Neural crest cell (in vitro differentiated cells): ENCODE measurements around the gene LDB3. TPM values are rescaled to one million over a fixed set of nuclear protein-coding genes. Genes with fewer than 3 reads are reported as not detected.

Experiments used
- DNase-seq: peaks from one replicate; pipeline ENCODE4 v3.0.0; 2021; ENCODE audit warnings: low read depth, mixed read lengths, low spot score
- H3K27ac Mint-ChIP-seq: one replicate; pipeline ENCODE4 v1.8.0; 2021; ENCODE audit warnings: mild to moderate bottlenecking, mixed read lengths; ENCODE audit not compliant: unreplicated experiment
- H3K27me3 Mint-ChIP-seq: 2 replicates; pipeline ENCODE4 v1.8.0; 2021; ENCODE audit warnings: low read depth, mild to moderate bottlenecking, mixed read lengths
- H3K36me3 Mint-ChIP-seq: 2 replicates; pipeline ENCODE4 v1.8.0; 2021; ENCODE audit warnings: low read depth, mild to moderate bottlenecking, mixed read lengths
- H3K4me1 Mint-ChIP-seq: 2 replicates; pipeline ENCODE4 v1.8.0; 2021; ENCODE audit warnings: mixed read lengths
- H3K4me3 Mint-ChIP-seq: one replicate; pipeline ENCODE4 v1.8.0; 2021; ENCODE audit warnings: mild to moderate bottlenecking, mixed read lengths
- H3K9me3 Mint-ChIP-seq: 2 replicates; pipeline ENCODE4 v1.8.0; 2021; ENCODE audit warnings: mixed read lengths
- total RNA-seq: library from RNA; stranded (reverse); gene quantifications from 2 replicates; pipeline ENCODE4 v1.2.1, GENCODE V29; 2021
- TF ChIP-seq, protein P1 (sequence below): fragments of 200-600 bp; sonication (generic); conservative IDR thresholded peaks from 2 replicates; pipeline ENCODE4 v1.5.0; 2021; ENCODE audit warnings: antibody characterized with exemption, mild to moderate bottlenecking

Gene LDB3
- total RNA-seq, 1 donor from 2014 or later = 0.56 TPM

DNA sequence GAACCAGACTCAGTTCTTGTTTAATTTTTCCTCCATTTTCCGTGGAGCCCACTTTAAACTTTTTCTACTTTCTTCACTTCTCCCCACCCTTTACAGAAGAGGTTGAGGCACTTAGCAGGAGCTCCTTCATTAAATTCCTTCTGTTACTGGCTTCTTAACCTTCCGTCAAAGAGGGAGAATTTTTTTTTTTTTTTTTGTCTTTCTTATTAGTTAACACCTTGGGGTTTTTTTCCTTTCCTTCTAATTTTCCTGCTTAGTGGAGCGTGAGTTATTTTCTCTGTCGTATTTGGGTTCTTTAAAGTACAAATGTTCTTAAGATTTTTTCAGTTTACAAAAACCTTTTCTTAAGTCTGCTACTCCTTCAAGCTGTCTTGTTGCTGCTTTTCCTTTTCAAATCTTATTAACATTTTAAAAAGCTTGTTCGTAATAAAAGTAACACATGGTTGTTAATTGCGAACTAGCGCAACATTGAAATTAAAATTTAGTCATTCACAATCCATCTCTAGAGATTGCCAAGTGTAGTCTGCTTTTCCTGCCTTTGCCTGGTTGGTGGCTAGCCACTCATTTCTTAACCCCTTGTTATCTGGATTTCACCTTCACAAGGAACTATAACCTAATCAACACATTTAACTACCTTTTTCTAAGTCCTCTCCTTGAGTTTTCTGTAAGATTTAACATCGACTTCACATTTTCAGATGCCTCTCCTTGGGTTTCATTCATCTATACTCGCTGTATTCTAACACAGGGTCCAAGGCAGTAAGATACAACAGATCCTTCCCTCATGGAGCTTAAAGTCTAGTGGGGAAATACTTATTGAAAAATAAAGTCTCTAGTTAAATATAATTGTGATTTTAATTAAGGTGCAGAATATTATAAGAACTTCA lies 90.1 kb downstream of the LDB3 start:
- no peak for DNase-seq
- no peaks in the 10 kb centered on the region for H3K27me3 Mint-ChIP-seq
- peak overlapping the region; percentile 98 for H3K4me3 Mint-ChIP-seq
- peaks cover 61% of the 10 kb centered on the region for H3K4me1 Mint-ChIP-seq
- H3K27ac Mint-ChIP-seq = peak overlapping the region; percentile 84
- TF ChIP-seq, protein P1, sequence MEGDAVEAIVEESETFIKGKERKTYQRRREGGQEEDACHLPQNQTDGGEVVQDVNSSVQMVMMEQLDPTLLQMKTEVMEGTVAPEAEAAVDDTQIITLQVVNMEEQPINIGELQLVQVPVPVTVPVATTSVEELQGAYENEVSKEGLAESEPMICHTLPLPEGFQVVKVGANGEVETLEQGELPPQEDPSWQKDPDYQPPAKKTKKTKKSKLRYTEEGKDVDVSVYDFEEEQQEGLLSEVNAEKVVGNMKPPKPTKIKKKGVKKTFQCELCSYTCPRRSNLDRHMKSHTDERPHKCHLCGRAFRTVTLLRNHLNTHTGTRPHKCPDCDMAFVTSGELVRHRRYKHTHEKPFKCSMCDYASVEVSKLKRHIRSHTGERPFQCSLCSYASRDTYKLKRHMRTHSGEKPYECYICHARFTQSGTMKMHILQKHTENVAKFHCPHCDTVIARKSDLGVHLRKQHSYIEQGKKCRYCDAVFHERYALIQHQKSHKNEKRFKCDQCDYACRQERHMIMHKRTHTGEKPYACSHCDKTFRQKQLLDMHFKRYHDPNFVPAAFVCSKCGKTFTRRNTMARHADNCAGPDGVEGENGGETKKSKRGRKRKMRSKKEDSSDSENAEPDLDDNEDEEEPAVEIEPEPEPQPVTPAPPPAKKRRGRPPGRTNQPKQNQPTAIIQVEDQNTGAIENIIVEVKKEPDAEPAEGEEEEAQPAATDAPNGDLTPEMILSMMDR = no peak
- peaks cover 9% of the 10 kb centered on the region for H3K36me3 Mint-ChIP-seq
- H3K9me3 Mint-ChIP-seq = peaks cover 2% of the 10 kb centered on the region

DNA sequence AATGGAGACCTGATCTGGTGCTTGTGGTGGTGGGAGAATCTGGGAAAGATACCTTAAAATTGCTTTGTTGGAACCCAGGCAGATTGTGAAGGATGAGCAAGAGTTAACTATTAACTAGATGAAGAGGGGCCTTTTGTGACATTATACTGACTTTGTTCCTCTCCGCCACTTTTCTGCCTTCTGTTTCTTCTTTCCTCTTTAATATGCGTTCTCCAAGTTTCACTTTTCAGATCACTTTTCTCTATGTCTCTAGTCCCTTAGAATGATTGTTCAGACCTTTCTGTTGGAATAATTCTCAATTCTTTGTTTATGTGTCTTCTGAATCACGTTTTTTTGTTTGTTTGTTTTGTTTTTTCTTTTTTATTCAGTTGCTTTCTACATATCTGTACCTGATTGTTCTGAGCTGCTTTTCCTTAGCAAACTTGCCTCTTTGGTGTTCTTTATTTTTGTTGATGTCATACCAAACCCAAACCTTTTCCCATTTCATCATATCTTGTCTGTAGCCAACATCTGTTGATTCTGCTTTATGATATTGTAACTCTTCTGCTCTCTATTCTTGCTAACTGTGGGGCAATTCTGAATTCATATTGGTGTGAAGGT lies 90.9 kb downstream of the LDB3 start:
- peaks cover 2% of the 10 kb centered on the region for H3K9me3 Mint-ChIP-seq

DNA sequence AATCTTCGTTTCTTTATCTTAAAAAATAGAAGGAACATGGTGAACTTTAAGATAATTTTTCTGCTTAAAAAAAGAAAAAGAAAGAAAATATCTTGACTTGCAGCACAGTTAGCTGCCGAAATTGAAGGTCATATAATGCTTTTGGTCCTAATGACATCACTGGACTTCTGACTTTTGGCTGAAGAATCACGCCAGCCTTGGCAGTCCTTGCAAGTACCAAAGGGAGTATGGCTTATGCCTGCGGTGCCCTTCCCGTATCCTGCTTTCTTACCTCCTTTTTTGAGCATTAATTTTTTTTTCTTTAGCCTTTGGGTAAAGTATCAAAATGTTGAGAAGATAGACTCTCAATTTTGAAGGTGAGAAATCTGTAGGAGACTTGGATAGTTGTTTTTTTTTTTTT lies 95.1 kb downstream of the LDB3 start:
- peaks cover 2% of the 10 kb centered on the region for H3K9me3 Mint-ChIP-seq
- no peak overlapping the region for H3K27ac Mint-ChIP-seq
- H3K4me1 Mint-ChIP-seq = peaks cover 55% of the 10 kb centered on the region
- no peaks in the 10 kb centered on the region for H3K27me3 Mint-ChIP-seq
- H3K36me3 Mint-ChIP-seq = peaks cover 6% of the 10 kb centered on the region
- no peak overlapping the region for H3K4me3 Mint-ChIP-seq
- TF ChIP-seq, protein P1 = no peak
- DNase-seq = no peak

More for the DNA sequence above, 90.9 kb downstream of the LDB3 start:
- peaks cover 6% of the 10 kb centered on the region for H3K36me3 Mint-ChIP-seq
- peak overlapping the region; percentile 98 for H3K4me3 Mint-ChIP-seq
- H3K4me1 Mint-ChIP-seq = peaks cover 54% of the 10 kb centered on the region
- peak overlapping the region; percentile 4 for H3K27ac Mint-ChIP-seq
- TF ChIP-seq, protein P1 = no peak
- no peak for DNase-seq
- no peaks in the 10 kb centered on the region for H3K27me3 Mint-ChIP-seq

DNA sequence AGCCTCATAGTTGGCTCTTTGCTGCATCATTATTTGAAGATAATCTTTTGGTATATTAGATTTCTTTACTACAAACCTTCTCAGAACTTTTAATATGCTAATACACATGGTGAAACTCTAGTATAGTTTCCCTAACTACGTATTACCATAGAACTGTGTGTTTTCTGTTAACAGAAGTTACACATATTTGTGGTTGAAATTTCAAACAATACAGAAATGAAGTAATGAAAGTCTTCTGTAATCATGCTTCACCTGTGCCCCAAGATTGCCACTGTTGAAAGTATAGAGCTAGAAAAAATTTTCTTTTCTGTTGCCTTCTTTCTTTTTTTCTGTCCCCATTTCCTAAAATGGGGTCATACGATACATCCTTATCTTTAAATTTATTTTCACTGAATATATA lies 97.2 kb downstream of the LDB3 start:
- no peak for DNase-seq
- Mint-ChIP-seq H3K36me3 (peaks cover 6% of the 10 kb centered on the region), H3K27ac (no peak overlapping the region), H3K4me3 (no peak overlapping the region), H3K9me3 (peaks cover 2% of the 10 kb centered on the region), H3K4me1 (peaks cover 59% of the 10 kb centered on the region), H3K27me3 (no peaks in the 10 kb centered on the region)
- TF ChIP-seq, protein P1 = no peak

DNA sequence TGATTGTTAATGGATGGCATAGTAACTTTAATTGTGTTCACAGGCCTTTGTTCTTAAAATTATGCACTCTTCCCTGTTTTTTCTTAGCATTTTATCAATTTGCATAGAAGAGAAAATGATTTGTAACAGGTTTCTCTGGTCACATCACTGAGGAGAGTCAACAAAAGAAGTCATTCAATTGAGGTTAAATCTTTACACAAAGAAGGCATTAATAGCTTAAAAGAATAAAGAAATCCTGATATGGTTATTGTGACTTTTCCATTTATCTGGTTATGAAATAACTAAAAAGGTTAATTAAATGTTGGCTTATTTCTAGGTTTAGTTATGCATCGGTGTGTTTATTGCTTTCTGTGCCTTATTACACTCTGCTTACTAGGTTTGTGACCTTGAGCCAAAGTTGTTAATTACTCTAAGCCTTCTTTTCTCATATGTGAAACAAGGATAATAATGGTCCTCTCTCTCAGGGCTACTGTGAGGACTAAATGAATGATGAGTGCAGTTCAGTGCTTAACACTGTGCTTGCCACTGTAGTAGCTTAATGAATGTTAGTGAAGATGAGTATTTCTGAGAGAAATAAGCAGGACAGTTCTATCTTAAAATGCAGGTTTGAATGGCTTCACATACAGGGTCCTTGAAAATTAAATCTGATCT lies 100.2 kb downstream of the LDB3 start:
- peaks cover 52% of the 10 kb centered on the region for H3K4me1 Mint-ChIP-seq
- DNase-seq = no peak
- H3K9me3 Mint-ChIP-seq = no peaks in the 10 kb centered on the region
- H3K4me3 Mint-ChIP-seq = no peak overlapping the region
- H3K27me3 Mint-ChIP-seq = no peaks in the 10 kb centered on the region
- H3K27ac Mint-ChIP-seq = peak overlapping the region; percentile 88
- H3K36me3 Mint-ChIP-seq = no peaks in the 10 kb centered on the region
- TF ChIP-seq, protein P1 = no peak
